ENCODE data around the gene HDLBP.

HDLBP gene

GRCh38 chr2:241304039-241304670, 11.3 kb downstream of the HDLBP start:
- TF ChIP-seq GATA2 (IDR thresholded peaks at IDR 0.05; ENCODE audit: low read depth, low read length) (no peak), GATA3 (IDR thresholded peaks at IDR 0.05; ENCODE audit: low read depth, low read length) (no peak)

GRCh38 chr2:241302759-241303651, 12.5 kb downstream of the HDLBP start:
- TF ChIP-seq GATA3 (IDR thresholded peaks at IDR 0.05; ENCODE audit: low read depth, low read length): no peak
- no peak for TF ChIP-seq GATA2 (IDR thresholded peaks at IDR 0.05; ENCODE audit: low read depth, low read length)

GRCh38 chr2:241302083-241302482, 13.4 kb downstream of the HDLBP start:
- TF ChIP-seq GATA2 (IDR thresholded peaks at IDR 0.05; ENCODE audit: low read depth, low read length): no peak
- no peak for TF ChIP-seq GATA3 (IDR thresholded peaks at IDR 0.05; ENCODE audit: low read depth, low read length)

GRCh38 chr2:241300000-241300399, 15.5 kb downstream of the HDLBP start:
- no peak for TF ChIP-seq GATA3 (IDR thresholded peaks at IDR 0.05; ENCODE audit: low read depth, low read length)
- no peak for TF ChIP-seq GATA2 (IDR thresholded peaks at IDR 0.05; ENCODE audit: low read depth, low read length)

GRCh38 chr2:241298673-241299072, 16.8 kb downstream of the HDLBP start:
- TF ChIP-seq GATA2 (IDR thresholded peaks at IDR 0.05; ENCODE audit: low read depth, low read length) (no peak), GATA3 (IDR thresholded peaks at IDR 0.05; ENCODE audit: low read depth, low read length) (no peak)

GRCh38 chr2:241296767-241297166, 18.7 kb downstream of the HDLBP start:
- TF ChIP-seq GATA3 (IDR thresholded peaks at IDR 0.05; ENCODE audit: low read depth, low read length) (no peak), GATA2 (IDR thresholded peaks at IDR 0.05; ENCODE audit: low read depth, low read length) (no peak)

- TF ChIP-seq GATA3 (IDR thresholded peaks at IDR 0.05; ENCODE audit: low read depth, low read length): no peak
- no peak for TF ChIP-seq GATA2 (IDR thresholded peaks at IDR 0.05; ENCODE audit: low read depth, low read length)
Observed at GRCh38 chr2:241295326-241296095, 20.0 kb downstream of the HDLBP start.

GRCh38 chr2:241291977-241292376, 23.5 kb downstream of the HDLBP start:
- no peak for TF ChIP-seq GATA3 (IDR thresholded peaks at IDR 0.05; ENCODE audit: low read depth, low read length)
- no peak for TF ChIP-seq GATA2 (IDR thresholded peaks at IDR 0.05; ENCODE audit: low read depth, low read length)

GRCh38 chr2:241291153-241291552, 24.3 kb downstream of the HDLBP start:
- TF ChIP-seq GATA2 (IDR thresholded peaks at IDR 0.05; ENCODE audit: low read depth, low read length): no peak

- TF ChIP-seq GATA3 (IDR thresholded peaks at IDR 0.05; ENCODE audit: low read depth, low read length) (no peak), GATA2 (IDR thresholded peaks at IDR 0.05; ENCODE audit: low read depth, low read length) (no peak)
Observed at GRCh38 chr2:241289597-241289996, 25.9 kb downstream of the HDLBP start.

GRCh38 chr2:241289053-241289452, 26.4 kb downstream of the HDLBP start:
- TF ChIP-seq GATA2 (IDR thresholded peaks at IDR 0.05; ENCODE audit: low read depth, low read length): no peak
- TF ChIP-seq GATA3 (IDR thresholded peaks at IDR 0.05; ENCODE audit: low read depth, low read length): no peak

- TF ChIP-seq GATA2 (IDR thresholded peaks at IDR 0.05; ENCODE audit: low read depth, low read length) (no peak), GATA3 (IDR thresholded peaks at IDR 0.05; ENCODE audit: low read depth, low read length) (no peak)
Observed at GRCh38 chr2:241288324-241288888, 27.1 kb downstream of the HDLBP start.

- TF ChIP-seq GATA2 (IDR thresholded peaks at IDR 0.05; ENCODE audit: low read depth, low read length) (no peak), GATA3 (IDR thresholded peaks at IDR 0.05; ENCODE audit: low read depth, low read length) (no peak)
Observed at GRCh38 chr2:241286348-241287090, 29.0 kb downstream of the HDLBP start.

Measured in SH-SY5Y (cell line).